Measurements from ENCODE around the gene GTF3C2. TPM values are rescaled to one million over a fixed set of nuclear protein-coding genes. Genes with fewer than 3 reads are reported as not detected.

Gene GTF3C2
- total RNA-seq, 1 donor from 2014 or later, result 61.3 TPM

DNA sequence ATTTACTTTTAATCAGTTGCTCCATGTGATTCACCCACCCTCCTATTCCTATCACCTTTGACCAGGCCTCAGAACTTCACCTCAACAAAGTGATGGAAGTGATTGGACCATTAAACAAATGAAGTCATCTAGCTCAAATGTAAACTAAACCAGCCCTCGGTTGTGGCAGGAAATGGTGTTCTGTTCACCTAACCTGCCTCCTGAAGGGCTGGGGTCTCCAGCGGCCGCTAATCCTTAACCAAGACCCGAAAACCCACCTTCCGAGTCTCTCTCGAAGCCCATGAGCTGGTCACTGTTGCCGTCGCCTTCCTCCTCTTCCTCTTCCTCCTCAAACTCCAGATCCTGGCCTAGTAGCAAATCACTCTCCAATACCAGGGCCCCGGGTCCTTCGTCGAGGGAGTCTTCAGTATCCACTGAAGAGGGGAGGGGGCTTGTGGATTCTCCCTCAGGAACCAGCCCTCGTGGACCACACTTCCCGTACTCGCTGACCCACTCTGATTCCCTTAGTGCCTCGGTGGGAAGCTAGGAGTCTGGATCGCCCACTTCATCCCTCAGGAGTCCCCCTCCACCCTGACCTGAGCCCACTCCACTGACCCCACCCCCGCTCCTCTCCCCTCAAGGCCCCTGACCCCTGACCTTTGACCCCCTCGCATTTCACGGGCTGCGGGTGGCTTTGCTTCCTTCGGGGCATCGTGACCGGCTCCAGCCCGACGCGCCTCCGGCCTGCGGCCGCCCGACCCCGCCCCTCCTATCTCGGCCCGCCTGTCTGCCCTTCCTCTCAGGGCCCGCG, 23.5 kb upstream of the GTF3C2 start:
- TF ChIP-seq, protein P1, sequence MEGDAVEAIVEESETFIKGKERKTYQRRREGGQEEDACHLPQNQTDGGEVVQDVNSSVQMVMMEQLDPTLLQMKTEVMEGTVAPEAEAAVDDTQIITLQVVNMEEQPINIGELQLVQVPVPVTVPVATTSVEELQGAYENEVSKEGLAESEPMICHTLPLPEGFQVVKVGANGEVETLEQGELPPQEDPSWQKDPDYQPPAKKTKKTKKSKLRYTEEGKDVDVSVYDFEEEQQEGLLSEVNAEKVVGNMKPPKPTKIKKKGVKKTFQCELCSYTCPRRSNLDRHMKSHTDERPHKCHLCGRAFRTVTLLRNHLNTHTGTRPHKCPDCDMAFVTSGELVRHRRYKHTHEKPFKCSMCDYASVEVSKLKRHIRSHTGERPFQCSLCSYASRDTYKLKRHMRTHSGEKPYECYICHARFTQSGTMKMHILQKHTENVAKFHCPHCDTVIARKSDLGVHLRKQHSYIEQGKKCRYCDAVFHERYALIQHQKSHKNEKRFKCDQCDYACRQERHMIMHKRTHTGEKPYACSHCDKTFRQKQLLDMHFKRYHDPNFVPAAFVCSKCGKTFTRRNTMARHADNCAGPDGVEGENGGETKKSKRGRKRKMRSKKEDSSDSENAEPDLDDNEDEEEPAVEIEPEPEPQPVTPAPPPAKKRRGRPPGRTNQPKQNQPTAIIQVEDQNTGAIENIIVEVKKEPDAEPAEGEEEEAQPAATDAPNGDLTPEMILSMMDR (IDR thresholded peaks at IDR 0.05; ENCODE audit: insufficient read depth, low read depth, low read length), result no peak
- TF ChIP-seq EZH2 (IDR thresholded peaks at IDR 0.05; ENCODE audit: insufficient read depth, low read length), result no peak
- H4K20me1 ChIP-seq (ENCODE audit: insufficient read depth, low read length), result peaks cover 21% of the 10 kb centered on the region
- peaks cover 51% of the 10 kb centered on the region for H3K79me2 ChIP-seq (ENCODE audit: insufficient read depth, low read length)
- Mint-ChIP-seq H3K9me3 (ENCODE audit: unreplicated experiment) (no peaks in the 10 kb centered on the region), H3K27me3 (ENCODE audit: low read depth, unreplicated experiment) (no peaks in the 10 kb centered on the region), H3K27ac (ENCODE audit: unreplicated experiment) (peak overlapping the region; percentile 92), H3K4me1 (ENCODE audit: low read depth, unreplicated experiment) (peaks cover 7% of the 10 kb centered on the region), H3K4me3 (ENCODE audit: unreplicated experiment) (peak overlapping the region; percentile 91), H3K36me3 (ENCODE audit: low read depth, unreplicated experiment) (peaks cover 12% of the 10 kb centered on the region)
- FAIRE-seq (peak; percentile 23), DNase-seq (ENCODE audit: low read depth) (peak; percentile 40)
- H3K36me3 ChIP-seq (ENCODE audit: insufficient read depth, low read length), result peaks cover 45% of the 10 kb centered on the region
- H3K9me3 ChIP-seq (ENCODE audit: insufficient read depth, low read depth, low read length), result no peaks in the 10 kb centered on the region
- peak overlapping the region; percentile 99 for H3K4me2 ChIP-seq (ENCODE audit: low read length)
- H3K27ac ChIP-seq (ENCODE audit: low read depth, low read length), result peak overlapping the region; percentile 91
- no peaks in the 10 kb centered on the region for H3K27me3 ChIP-seq (ENCODE audit: insufficient read depth, low read length)
- no peak overlapping the region for H2AFZ ChIP-seq (ENCODE audit: low read depth, low read length)
- peak overlapping the region; percentile 83 for H3K4me3 ChIP-seq (ENCODE audit: insufficient read depth, low read depth, low read length)
- H3K4me1 ChIP-seq (ENCODE audit: insufficient read depth, low read length), result peaks cover 12% of the 10 kb centered on the region
- peak overlapping the region; percentile 97 for H3K9ac ChIP-seq (ENCODE audit: low read length)

DNA sequence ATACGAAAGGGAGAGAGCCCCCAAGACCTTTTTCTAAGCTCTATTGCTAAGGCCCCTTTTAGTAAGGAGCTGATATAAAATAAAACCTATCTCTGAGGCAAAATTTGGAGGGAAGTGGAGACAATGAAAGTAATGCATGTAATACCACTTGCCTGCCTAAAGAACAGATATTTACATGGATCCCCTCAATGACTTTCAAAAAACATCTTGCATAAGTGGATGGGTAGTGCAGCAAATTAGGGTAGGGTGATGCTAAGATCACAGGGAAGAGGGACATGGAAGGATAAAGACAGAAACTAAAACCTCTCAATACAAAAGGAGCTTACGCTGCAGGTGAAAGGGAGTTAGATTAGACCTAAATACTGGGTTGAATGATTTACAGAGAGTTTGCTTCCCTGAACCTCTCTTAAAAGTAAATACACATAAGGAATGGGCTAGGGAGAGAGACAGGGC, 22.8 kb upstream of the GTF3C2 start:
- Histone ChIP-seq H3K4me2 (ENCODE audit: low read length) (peak overlapping the region; percentile 99), H3K9ac (ENCODE audit: low read length) (peak overlapping the region; percentile 97), H3K27ac (ENCODE audit: low read depth, low read length) (peak overlapping the region; percentile 91), H3K27me3 (ENCODE audit: insufficient read depth, low read length) (no peaks in the 10 kb centered on the region), H4K20me1 (ENCODE audit: insufficient read depth, low read length) (peaks cover 26% of the 10 kb centered on the region), H3K36me3 (ENCODE audit: insufficient read depth, low read length) (peaks cover 45% of the 10 kb centered on the region), H3K4me3 (ENCODE audit: insufficient read depth, low read depth, low read length) (peak overlapping the region; percentile 83), H3K4me1 (ENCODE audit: insufficient read depth, low read length) (peaks cover 12% of the 10 kb centered on the region), H2AFZ (ENCODE audit: low read depth, low read length) (no peak overlapping the region), H3K9me3 (ENCODE audit: insufficient read depth, low read depth, low read length) (no peaks in the 10 kb centered on the region), H3K79me2 (ENCODE audit: insufficient read depth, low read length) (peaks cover 58% of the 10 kb centered on the region)
- TF ChIP-seq, protein P1 (IDR thresholded peaks at IDR 0.05; ENCODE audit: insufficient read depth, low read depth, low read length), result no peak
- no peak for TF ChIP-seq EZH2 (IDR thresholded peaks at IDR 0.05; ENCODE audit: insufficient read depth, low read length)
- peaks cover 14% of the 10 kb centered on the region for H3K36me3 Mint-ChIP-seq (ENCODE audit: low read depth, unreplicated experiment)
- H3K9me3 Mint-ChIP-seq (ENCODE audit: unreplicated experiment), result no peaks in the 10 kb centered on the region
- H3K27ac Mint-ChIP-seq (ENCODE audit: unreplicated experiment), result peak overlapping the region; percentile 92
- FAIRE-seq, result no peak
- no peak for DNase-seq (ENCODE audit: low read depth)
- peaks cover 7% of the 10 kb centered on the region for H3K4me1 Mint-ChIP-seq (ENCODE audit: low read depth, unreplicated experiment)
- peak overlapping the region; percentile 91 for H3K4me3 Mint-ChIP-seq (ENCODE audit: unreplicated experiment)
- H3K27me3 Mint-ChIP-seq (ENCODE audit: low read depth, unreplicated experiment), result no peaks in the 10 kb centered on the region
